Stimulated activated CD4-positive, alpha-beta T cell treated with anti-CD3 and anti-CD28 coated beads, Interleukin-4, amount 100 ng/mL, for 4 hours (primary cell): ENCODE measurements around the gene BRCA2.

Experiments
- DNase-seq, 2 experiments: peaks; one replicate each; pipeline ENCODE4 v3.0.0-alpha.2; 2020

Gene BRCA2

GRCh38 chr13:32390484-32390883, 75.2 kb downstream of the BRCA2 start:
- DNase-seq, result no peak

DNA sequence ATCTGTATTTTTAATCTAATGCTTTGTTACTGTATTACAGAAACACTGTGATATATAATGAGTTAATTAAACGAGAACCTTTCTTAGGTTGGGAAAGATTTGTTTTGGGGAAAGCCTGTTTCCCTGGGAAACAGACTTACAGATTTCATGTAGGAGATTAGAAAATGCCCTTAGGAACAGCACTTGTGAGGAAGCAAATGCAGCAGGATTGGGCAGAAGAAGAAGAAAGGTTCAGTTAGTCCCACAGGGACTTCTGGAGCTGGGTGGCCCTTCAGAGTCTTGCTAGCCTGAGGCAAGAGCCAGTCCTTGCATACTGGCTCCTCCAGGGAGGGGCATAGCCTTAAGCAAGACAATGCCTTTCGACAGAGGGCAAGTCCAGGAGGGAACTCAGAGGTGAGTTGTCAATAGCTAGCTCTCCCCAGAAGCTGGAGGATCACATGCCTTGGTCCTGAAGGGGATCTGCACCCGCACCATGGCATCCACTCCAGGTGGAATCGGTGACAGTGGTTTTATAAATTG, 75.9 kb downstream of the BRCA2 start:
- DNase-seq, result no peak

DNA sequence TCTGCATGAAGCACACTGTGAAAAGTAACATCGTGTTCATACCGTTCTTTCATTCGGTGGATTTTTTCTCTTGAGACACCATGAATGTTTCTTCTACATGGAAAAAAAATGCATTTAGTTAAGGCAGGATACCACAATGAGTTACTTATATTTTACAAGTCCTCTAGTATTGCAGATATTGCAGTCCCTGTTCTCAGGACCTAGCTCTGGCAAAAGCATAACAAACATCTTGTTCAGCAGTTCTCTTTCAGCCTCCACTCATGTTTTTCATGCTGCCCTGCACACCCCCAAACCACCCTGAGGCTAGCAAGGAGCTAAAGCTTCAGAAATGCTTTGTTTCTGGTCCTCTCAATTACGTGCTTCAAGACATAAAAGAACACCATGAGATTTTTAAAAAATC, 87.8 kb downstream of the BRCA2 start:
- DNase-seq, result no peak

DNA sequence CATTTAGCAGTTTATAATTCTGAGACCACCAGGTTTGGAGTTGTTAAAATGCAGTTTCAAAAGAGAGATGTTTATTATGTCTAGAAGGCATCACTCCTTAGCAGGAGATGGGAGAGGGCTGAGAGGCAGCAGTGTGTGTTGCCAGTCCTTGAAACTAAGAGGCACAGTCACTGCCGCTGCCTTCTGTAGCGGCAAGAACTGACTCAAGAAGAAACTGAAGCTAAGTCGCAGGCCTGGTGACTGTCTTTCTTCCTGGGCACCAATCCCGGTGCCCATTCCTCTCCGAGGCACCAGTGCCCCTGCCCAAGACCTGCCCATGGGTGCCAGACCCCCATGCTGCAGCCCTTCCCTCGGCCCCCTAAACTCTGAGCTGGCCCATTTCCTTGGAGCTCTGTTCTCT, 92.5 kb downstream of the BRCA2 start:
- no peak for DNase-seq

DNA sequence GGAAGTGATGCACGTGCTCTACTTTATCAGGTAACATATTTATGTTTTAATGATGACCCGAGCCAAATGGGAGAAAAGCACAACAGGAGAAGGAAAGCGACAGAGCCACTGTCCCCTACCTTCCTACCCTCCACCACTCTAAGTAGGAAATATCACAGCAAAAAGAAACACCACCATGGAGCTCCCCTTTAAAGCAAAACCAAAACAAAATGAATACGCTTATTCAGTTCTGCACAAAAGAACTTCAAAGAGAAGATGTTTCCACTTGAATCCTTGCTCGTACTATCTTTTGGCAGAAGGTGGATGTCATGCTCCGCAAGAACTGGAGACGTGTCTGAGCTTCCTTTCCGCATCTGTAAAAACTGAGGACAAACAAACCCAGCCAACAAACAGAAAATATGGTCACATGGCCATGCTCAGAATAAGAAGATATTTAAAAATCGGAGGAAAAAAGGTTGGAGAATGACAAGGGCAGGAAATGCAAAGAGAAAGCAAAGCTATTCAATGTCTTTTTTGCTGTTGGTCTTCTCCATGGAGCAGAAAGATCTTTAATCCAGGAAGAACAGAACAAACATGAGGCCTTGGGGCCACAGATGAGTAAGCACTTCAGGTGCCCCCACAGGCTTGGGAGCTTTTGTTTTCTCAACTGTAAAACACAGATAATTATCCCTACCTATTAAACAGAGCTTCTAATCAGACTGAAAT, 93.1 kb downstream of the BRCA2 start:
- DNase-seq, result no peak

DNA sequence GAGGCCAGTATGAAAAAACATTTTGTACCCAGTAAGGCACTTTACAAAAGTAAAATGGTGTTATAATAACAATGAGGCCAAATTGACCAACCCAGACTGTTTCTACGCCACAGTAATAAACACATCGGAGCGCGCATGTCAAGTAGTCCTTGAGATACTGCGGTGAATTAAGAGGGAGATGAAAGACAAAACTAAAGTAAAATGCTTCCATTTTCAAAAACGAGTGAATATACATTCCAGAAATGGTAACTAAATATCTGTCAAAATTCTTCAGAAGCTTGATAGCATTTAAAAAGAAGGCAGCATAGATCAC, 93.6 kb downstream of the BRCA2 start:
- DNase-seq, result no peak

DNA sequence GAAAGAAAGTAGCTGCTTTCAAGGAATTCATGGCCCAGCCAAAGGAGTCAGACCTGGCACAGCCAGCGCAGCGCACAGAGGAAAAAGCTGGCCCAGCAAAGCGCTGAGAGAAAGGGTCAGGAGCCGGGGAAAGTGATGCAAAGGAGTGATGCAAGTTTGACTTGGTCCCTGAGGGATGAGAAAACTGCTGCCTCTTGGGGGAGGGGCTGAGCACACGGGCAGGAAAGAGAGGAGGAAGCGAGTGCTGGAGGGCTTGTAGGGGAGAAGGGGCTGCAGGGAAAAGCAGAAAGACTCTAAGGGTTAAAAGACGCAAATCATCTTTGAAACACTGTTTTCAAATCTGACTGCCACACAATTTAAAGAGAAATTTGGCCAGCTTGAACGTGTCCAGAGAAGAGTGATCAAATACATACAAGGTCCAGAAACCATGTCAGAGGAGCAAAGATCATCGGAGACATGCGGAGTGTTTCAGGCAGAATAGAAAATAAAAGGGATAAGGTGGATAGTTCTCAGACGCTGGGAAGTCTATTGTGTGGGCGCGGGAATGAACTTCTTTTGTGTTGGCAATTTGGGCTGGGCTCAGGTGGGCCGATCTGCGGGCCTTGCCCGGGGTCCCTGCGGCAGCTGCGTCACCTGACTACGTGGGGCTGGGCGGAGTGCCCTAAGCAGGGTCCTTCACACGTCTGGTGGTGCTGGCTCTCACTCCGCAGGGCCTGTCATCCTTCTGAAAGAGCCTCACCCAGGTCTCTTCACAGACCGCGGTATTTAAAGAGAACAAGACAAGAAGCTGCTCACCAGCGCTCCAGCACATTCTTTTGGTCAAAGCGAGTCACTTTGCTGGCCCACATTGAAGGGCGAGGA, 94.5 kb downstream of the BRCA2 start:
- no peak for DNase-seq

DNA sequence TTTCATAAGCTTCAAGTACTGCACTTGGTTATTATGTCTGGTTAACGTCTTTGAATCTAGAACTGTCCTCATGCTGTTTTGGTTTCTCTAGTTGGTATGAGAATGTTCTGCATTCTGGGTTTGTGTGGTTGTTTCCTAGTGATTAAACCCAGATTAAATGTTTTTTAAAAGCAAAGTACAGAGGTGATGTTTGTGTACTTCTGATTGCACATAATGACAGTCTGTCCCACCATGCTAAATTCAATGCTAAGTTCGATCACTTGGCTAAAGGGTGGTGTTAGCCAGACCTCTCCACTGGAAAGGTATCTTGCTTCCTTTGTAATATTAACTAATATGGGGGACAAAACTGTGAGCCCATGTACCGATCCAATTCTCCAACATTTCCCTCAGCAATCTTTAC, 98.0 kb downstream of the BRCA2 start:
- DNase-seq, result no peak

DNA sequence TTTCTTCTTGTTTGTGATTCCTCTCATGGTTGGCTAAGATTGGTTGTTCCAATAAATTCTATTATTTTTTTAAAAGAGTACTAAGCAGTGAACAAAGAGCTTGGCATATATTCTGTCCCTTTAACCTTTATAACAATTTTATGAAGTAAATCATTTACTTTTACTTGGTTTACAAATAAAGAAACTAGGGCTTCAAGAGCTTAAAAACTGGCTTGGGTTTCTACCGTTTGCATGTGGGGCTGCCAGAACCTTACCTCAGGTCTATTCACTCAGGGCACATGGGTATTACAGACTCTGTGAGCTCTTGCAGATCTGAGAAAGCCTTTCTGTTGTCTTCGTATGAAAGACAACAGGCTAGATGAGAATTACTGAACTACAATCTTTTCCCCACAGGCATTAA, 99.3 kb downstream of the BRCA2 start:
- DNase-seq, result no peak

DNA sequence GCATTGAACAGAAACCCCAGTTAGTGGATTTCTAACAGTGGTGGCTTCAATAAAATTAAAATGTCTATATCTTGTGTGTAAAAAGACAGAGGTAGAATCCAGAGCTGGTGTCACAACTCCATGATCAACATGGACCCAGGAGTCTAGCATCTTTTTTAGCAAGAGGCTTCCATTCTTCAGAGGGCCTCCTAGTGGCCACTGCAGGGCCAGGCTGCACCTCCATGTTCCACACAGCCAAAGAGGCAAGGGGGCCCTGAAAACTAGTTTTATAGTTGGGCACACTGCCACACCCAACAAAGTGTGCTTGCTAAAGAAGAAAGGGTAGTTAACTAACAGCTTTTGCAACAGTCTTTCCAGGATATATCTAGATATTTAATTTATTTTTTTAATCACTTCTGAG, 99.7 kb downstream of the BRCA2 start:
- no peak for DNase-seq

- no peak for DNase-seq
Measured at GRCh38 chr13:32417995-32418394, 102.7 kb downstream of the BRCA2 start.

- DNase-seq, result no peak
Measured at GRCh38 chr13:32419862-32420261, 104.6 kb downstream of the BRCA2 start.

- no peak for DNase-seq
Measured at GRCh38 chr13:32423592-32423991, 108.3 kb downstream of the BRCA2 start.

- DNase-seq, result no peak
Measured at GRCh38 chr13:32425158-32425557, 109.8 kb downstream of the BRCA2 start.

DNA sequence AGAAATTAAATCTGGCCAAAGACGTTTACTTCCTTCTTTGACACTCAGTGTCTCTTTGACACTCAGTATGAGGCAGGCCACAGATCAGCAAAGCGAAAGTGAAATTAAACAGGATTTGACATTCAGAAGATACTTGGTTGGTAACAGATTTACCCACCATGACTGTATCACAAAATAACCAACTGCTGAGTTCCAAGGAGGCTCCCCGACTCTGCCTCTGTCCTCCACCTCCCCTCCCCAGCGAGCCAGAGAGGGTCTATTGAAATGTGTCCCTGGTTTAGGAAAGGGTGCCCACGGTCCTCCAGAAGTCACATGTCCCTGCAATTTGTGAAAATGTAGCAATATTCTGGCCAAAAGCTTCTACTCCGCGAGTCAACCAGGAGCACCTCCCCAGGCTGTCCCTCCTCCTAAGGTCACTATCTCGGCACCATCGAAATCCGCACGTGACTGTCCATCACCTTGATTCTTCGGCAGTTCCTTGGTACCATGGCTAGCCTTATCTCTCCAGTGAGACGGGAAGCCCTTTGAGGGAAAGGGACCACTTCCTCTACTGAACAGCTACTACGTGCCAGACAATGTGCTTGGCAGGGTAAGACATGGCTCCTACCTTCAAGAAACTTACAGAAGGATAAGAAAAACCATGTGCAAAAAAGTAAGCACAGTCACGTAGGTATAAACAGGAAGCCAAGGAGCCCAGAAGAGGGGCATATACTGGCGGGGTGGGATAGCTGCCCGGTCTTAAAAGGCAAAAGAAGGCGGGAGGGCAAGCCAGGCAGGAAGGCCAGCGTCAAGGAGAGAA, 111.1 kb downstream of the BRCA2 start:
- peak; percentile 20 to 30 for DNase-seq

GRCh38 chr13:32426990-32427851, 111.9 kb downstream of the BRCA2 start:
- peak; percentile 48 to 56 for DNase-seq

- peak; percentile 80 to 91 for DNase-seq
Measured at GRCh38 chr13:32427852-32428580, 112.7 kb downstream of the BRCA2 start, which contains the start of gene N4BP2L1. N4BP2L1 (minus strand) TSS chr13:32428130; CDS start chr13:32428082, 48 bp downstream.

GRCh38 chr13:32428581-32429432, 113.5 kb downstream of the BRCA2 start:
- no peak for DNase-seq

DNA sequence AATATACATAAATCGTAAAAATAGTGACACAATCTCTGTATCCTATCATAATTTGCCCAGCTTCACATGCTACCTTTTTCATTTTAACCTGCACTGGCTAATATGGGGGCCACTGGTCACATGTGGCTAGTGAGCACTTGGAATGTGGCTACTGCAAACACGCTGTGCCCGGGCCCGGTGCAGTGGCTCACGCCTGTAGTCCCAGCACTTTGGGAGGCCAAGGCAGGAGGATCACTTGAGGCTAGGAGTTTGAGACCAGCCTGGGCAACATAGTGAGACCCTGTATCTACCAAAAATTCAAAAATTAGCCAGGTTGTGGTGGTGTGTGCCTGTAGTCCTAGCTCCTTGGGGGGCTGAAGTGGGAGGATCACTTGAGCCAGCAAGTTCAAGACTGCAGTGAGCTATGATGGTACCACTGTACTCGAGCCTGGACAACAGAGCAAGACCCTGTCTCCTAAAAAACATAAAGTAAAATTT, 114.2 kb downstream of the BRCA2 start:
- DNase-seq, result no peak

- DNase-seq, result no peak
Measured at GRCh38 chr13:32430018-32430747, 114.9 kb downstream of the BRCA2 start.
